Transverse colon (tissue), 4 donors: ENCODE data around the gene PAX8.

ENCODE experiments used
- EP300 ChIP-seq: sonication (generic); formaldehyde crosslinking; IDR thresholded peaks from one replicate; pipeline ENCODE4 v1.6.1; 2017; ENCODE audit warnings: antibody characterized with exemption, low read depth
- POLR2A ChIP-seq: fragments of 450-650 bp; IDR thresholded peaks from one replicate; pipeline ENCODE4 v1.6.1; 2016; ENCODE audit warnings: antibody characterized with exemption, mild to moderate bottlenecking, moderate library complexity
- POLR2AphosphoS5 ChIP-seq, 3 donors: sonication (generic); formaldehyde crosslinking; IDR thresholded peaks; one replicate each; pipeline ENCODE4 v1.6.1; 2016; ENCODE audit warnings: antibody characterized with exemption in 3 of 3
- TF ChIP-seq, protein P1 (sequence below), 5 experiments: fragments of 200-600 bp in 3 of 5; fragments of 450-650 bp in 2 of 5; sonication (generic) in 3 of 5; IDR thresholded peaks; 1 replicate in 2 of 5; 2 replicates in 3 of 5; pipeline ENCODE4 v1.5.1; 2016 to 2017; ENCODE audit warnings: antibody characterized with exemption in 5 of 5, inconsistent platforms in 3 of 5, mild to moderate bottlenecking in 2 of 5, moderate library complexity in 1 of 5

- TF ChIP-seq, protein P1, sequence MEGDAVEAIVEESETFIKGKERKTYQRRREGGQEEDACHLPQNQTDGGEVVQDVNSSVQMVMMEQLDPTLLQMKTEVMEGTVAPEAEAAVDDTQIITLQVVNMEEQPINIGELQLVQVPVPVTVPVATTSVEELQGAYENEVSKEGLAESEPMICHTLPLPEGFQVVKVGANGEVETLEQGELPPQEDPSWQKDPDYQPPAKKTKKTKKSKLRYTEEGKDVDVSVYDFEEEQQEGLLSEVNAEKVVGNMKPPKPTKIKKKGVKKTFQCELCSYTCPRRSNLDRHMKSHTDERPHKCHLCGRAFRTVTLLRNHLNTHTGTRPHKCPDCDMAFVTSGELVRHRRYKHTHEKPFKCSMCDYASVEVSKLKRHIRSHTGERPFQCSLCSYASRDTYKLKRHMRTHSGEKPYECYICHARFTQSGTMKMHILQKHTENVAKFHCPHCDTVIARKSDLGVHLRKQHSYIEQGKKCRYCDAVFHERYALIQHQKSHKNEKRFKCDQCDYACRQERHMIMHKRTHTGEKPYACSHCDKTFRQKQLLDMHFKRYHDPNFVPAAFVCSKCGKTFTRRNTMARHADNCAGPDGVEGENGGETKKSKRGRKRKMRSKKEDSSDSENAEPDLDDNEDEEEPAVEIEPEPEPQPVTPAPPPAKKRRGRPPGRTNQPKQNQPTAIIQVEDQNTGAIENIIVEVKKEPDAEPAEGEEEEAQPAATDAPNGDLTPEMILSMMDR (IDR thresholded peaks at IDR 0.05), result no peak
- TF ChIP-seq POLR2A, result no peak
- no peak for TF ChIP-seq EP300
- no peak for TF ChIP-seq POLR2AphosphoS5 (IDR thresholded peaks at IDR 0.05)
Measured at GRCh38 chr2:113278073-113278741, 514 bp downstream of the PAX8 start.
